GM20431 (cell line): Measurements from ENCODE around the gene BASP1.

Experiments used
- in situ Hi-C: fragments of 300-500 bp; cut with MseI, MboI; formaldehyde crosslinking; loops from one replicate; pipeline ENCODE4 v1.15.0; 2020; ENCODE audit warnings: low sequenced_read_pairs; ENCODE audit not compliant: unreplicated experiment

Gene BASP1

DNA sequence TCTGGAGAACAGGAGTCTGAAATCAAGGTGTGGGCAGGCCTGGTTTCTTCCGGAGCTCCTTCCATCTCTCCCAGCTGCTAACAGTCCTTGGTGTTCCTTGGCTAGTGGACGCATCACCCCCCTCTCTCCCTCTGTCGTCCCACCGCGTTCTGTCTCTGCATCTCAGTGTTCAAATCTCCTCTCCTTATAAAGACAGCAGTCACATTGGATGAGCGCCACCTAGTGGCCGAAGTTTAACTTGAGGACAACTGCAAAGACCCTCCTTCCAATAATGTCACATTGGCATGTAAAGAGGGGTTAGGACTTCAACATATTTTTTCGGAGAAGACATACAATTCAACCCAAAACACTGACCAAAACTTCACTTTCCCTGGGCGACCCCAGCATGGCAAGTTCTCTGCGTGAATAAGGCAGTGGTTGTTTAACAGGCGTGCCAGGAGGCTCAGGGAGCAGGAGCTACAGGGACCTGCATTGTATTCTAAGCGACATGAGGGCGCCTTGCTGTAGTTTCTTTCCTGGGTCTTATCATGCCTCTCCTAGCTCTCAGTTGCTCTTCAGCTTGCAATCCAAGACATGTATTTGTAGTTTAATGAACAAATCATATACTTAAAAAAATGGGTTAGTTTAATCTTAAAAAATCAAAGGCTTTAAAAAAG lies 27.9 kb upstream of the BASP1 start:
- in situ Hi-C loops, result loop anchor here (25.0 kb wide), 1 partner anchor 402 kb away; no protein-coding TSS in a partner anchor

DNA sequence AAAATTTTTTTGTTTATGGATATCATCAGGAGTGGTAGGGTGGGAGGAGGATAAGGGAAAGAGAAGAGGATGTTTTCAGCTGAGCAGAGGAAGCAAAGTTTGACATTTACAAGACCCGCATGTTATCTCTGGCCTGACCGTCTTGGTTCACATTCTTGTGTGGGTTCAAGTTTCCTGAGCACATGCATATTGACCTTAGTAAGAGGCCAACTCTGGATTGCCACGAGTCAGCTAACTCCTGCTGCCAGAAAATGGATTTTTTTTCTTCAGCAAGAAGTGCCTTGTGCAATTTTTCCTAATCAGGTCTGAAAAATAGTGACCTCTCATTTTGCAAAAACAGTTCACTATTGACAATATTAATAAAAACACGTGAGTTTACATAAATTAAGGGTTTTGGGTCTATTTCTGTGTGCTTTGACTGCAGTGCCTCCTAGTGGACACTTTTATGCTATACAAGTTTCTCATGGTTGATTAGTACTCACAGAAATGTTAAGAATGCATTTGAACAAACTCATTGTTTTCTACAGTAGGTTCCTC lies 27.1 kb upstream of the BASP1 start:
- in situ Hi-C loops, result loop anchor here (25.0 kb wide), 1 partner anchor 403 kb away; no protein-coding TSS in a partner anchor

- in situ Hi-C loops, result loop anchor here (25.0 kb wide), 1 partner anchor 404 kb away; no protein-coding TSS in a partner anchor
These were observed 26.5 kb upstream of the BASP1 start for GRCh38 chr5:17190799-17191391.

- in situ Hi-C loops, result loop anchor here (25.0 kb wide), 1 partner anchor 404 kb away; no protein-coding TSS in a partner anchor
These were observed 25.9 kb upstream of the BASP1 start for GRCh38 chr5:17191574-17191973.

DNA sequence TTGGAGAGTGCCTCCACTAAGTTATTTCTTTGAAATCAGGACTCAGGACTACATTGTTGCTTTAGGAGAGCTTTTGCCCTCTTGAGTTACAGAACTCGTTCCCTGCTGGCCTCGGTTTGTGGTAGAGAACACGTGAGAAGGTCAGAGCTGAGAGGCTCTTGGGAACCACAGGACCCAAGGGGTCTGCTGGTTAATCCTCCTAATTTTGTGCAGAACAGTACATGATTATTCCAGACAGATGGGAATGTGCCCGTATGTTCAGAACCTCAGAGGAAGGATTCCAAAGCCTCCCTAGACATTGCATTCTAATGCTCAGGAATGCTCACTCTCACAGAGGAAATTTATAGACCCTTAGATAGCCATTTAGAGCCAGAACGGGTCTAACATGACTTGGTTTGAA lies 25.2 kb upstream of the BASP1 start:
- in situ Hi-C loops, result loop anchor here (25.0 kb wide), 1 partner anchor 405 kb away; no protein-coding TSS in a partner anchor

GRCh38 chr5:17196024-17196423 lies 21.4 kb upstream of the BASP1 start:
- in situ Hi-C loops, result loop anchor here (25.0 kb wide), 1 partner anchor 409 kb away; no protein-coding TSS in a partner anchor

DNA sequence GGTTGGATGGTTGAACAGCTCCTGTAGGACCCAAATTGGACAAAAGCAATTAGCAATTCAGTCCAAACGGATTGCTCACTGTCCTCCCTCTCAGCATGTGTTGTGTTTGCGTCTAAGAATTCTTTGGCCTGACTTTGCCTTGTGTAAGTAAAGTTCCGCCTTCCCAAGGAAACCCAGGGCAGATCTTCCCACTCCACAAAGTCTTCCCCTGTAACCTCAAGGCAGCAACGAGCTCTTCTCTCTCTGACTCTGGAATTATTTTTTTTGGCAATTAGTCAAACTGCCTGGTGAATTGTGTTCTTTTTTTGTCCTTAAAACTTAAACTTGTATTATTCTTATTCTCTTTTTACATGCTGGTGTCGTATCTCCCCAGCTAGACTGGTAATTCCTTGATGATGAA lies 20.7 kb upstream of the BASP1 start:
- in situ Hi-C loops, result loop anchor here (25.0 kb wide), 1 partner anchor 409 kb away; no protein-coding TSS in a partner anchor

- in situ Hi-C loops, result no loop called here
These were observed 13.9 kb upstream of the BASP1 start for GRCh38 chr5:17203329-17204132.

GRCh38 chr5:17204133-17204489 lies 13.3 kb upstream of the BASP1 start:
- in situ Hi-C loops, result no loop called here

DNA sequence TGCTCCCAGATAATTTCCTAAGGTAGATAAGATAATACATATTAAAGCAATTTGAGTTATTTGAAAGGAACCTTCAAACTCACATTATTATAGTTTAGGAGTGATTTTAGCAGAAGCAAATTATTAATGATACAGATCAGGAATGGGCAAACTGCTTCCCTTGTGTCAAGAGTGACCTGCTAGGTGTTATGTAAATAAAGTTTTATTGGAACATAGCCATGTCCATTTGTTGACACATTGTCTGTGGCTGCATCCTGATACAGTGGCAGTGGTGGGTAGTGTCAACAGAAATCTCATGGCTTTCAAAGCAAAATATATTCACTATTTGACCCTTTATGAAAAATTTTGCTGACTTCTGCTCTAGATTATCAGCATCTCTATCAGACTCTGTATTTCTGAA lies 11.4 kb upstream of the BASP1 start:
- in situ Hi-C loops, result no loop called here

- in situ Hi-C loops, result loop anchor here (10.0 kb wide), 1 partner anchor 1093 kb away; no protein-coding TSS in a partner anchor
These were observed 5.2 kb upstream of the BASP1 start for GRCh38 chr5:17212191-17212590.

DNA sequence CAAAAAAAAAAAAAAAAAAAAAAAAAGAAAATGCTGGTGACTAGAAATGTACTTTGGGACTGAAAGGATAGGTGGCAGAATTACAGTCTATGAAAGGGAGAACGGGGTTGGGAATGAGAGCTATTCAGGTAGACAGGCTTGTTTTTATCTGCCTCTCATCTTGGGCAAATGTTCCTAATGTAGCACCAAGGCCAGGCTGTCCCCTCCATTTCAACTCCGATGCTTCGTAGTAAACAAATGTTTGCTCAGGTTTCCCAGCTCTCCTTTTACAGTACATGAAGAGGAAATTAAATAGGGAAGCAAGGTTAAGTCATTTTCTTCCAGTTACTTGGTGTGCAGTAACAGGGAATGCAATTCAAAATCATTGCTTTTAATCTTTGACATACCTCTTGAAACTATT lies 4.4 kb upstream of the BASP1 start:
- in situ Hi-C loops, result loop anchor here (10.0 kb wide), 1 partner anchor 1092 kb away; no protein-coding TSS in a partner anchor

GRCh38 chr5:17213938-17214337 lies 3.5 kb upstream of the BASP1 start:
- in situ Hi-C loops, result loop anchor here (10.0 kb wide), 1 partner anchor 1091 kb away; no protein-coding TSS in a partner anchor

GRCh38 chr5:17214893-17215292 lies 2.5 kb upstream of the BASP1 start:
- in situ Hi-C loops, result loop anchor here (10.0 kb wide), 1 partner anchor 1090 kb away; no protein-coding TSS in a partner anchor

DNA sequence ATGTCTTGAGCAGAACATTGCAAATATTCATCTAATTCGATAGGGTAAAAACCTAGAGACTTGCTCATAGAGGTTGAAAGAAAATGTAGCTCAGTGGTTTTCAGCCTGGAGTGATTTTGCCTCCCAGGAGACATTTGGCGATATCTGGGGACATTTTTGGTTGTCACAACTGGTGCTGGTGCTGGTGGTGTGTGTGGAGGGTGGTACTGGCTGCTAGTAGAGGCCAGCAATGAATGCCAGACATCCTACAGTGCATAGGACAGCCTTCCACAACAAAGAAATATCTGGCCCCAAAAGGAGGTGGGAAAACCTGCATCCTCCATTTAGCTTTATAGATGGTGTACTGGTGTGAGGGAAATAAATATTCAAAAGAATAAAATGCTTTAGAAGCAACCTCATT lies 2.1 kb upstream of the BASP1 start:
- in situ Hi-C loops, result loop anchor here (10.0 kb wide), 1 partner anchor 1089 kb away; no protein-coding TSS in a partner anchor

DNA sequence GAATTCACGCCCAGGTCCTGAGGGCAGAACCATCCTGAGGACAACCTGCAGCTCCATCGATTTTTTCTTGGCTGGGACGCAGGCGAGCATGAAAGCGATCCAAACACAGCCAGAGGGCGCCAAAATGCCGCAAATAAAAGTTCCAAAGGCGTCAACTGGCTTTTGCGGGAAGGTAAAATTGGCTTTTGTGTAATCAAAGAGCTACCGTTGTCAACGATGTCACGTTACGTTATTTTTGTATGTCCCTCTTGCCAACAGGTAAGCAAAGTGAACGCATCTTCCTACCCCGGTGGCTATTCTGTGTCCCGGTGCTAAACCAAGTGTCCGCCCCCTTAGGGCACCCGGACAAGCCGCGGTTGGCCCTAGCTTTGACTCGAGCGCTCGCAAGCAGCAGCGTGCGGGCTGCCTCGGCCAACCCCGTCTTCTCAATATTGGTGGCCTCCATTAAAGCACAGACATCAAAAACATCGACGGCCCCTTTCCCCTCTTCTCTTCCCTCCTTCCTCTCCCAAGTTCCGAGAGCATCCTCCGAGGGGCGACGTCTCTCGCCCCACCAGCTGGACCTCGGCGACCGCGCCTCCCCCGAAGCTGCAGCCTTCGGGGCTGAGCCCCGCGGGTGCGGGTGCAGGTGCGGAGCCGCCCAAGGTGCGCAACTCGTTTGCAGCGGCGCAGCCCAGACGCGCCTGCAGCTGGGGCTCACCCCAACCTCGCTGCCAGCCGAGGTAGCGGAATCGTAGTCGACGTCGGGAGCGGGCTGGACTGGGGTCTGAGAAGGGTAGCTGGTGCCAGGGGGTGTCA lies 1.1 kb upstream of the BASP1 start:
- in situ Hi-C loops, result loop anchor here (10.0 kb wide), 1 partner anchor 1088 kb away; no protein-coding TSS in a partner anchor

- in situ Hi-C loops, result loop anchor here (10.0 kb wide), 1 partner anchor 1088 kb away; no protein-coding TSS in a partner anchor
These were observed 398 bp upstream of the BASP1 start for GRCh38 chr5:17216974-17217492.

DNA sequence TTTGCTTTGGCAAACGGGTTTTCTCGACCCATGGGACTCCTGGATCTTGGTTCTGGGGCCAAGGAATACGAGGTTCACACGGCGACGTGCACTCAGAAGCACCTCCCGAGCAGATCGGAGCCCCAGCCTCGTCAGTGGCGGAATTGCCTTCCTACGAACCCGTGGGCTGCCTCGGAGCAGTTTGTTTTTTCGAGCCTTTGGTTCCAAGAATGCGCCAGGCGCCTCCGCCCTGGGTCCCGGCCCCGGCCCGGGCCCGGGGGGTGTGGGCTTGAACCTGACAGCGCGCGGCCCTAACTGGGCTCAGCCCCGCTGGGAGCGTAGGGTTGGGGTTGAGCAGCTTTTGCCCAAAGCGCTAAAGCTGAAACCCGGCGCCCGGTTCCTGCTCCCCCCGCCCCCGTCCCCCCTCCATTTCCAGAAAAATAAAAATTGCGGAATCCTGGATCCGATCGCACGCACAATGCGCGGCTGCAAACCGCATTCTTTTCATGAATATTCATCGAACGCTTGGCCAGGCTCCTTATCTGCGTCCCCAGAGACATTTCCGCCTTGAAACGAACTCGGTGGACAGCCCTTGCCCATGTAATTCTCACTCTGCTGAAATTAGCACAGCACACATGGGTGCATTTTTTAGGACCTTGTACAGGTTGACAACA lies 1.0 kb downstream of the BASP1 start:
- in situ Hi-C loops, result loop anchor here (10.0 kb wide), 1 partner anchor 1086 kb away; no protein-coding TSS in a partner anchor
